ENCODE data around the gene DDOST. TPM values are rescaled to one million over a fixed set of nuclear protein-coding genes. Genes with fewer than 3 reads are reported as not detected.
A peak's percentile ranks its signal among the peaks of the same experiment; 100 is the strongest.

Gene DDOST
- total and polyA plus RNA-seq, 8 donors = 189 to 246 (median 202) TPM

- H3K9me3 ChIP-seq = no peaks in the 10 kb centered on the region
- TF ChIP-seq CTCF (IDR thresholded peaks at IDR 0.05) = no peak
- no peak for ATAC-seq
- no peaks in the 10 kb centered on the region for H3K36me3 ChIP-seq
- H3K27ac ChIP-seq = no peak overlapping the region
- H3K4me1 ChIP-seq = peaks cover 3 to 16% of the 10 kb centered on the region in 2 donors
- intact Hi-C loops (cut with DNase I) = loop anchor here in 1 of 2 donors (5.0 kb wide), 1 partner anchor 504 kb away; no protein-coding TSS in a partner anchor
- H3K4me3 ChIP-seq = no peak overlapping the region
- H3K27me3 ChIP-seq = no peaks in the 10 kb centered on the region
- DNase-seq = no peak
Observed at GRCh38 chr1:20693623-20694022, 32.5 kb upstream of the DDOST start.

- no peak overlapping the region for H3K4me3 ChIP-seq
- peaks cover 3 to 10% of the 10 kb centered on the region in 2 donors for H3K4me1 ChIP-seq
- DNase-seq = no peak
- intact Hi-C loops (cut with DNase I) = loop anchor here in 1 of 2 donors (5.0 kb wide), 1 partner anchor 505 kb away; no protein-coding TSS in a partner anchor
- no peak for TF ChIP-seq CTCF (IDR thresholded peaks at IDR 0.05)
- H3K27me3 ChIP-seq = no peaks in the 10 kb centered on the region
- H3K36me3 ChIP-seq = no peaks in the 10 kb centered on the region
- no peaks in the 10 kb centered on the region for H3K9me3 ChIP-seq
- no peak overlapping the region for H3K27ac ChIP-seq
- no peak for ATAC-seq
Observed at GRCh38 chr1:20691872-20692271, 30.7 kb upstream of the DDOST start.

- ATAC-seq (no peak), DNase-seq (no peak)
- no peaks in the 10 kb centered on the region for H3K9me3 ChIP-seq
- H3K27me3 ChIP-seq = no peaks in the 10 kb centered on the region
- H3K27ac ChIP-seq = no peak overlapping the region
- no peak overlapping the region for H3K4me3 ChIP-seq
- no peaks in the 10 kb centered on the region for H3K4me1 ChIP-seq
- intact Hi-C loops (cut with DNase I) = loop anchor here in 1 of 2 donors (5.0 kb wide), 1 partner anchor 508 kb away; no protein-coding TSS in a partner anchor
- TF ChIP-seq CTCF (IDR thresholded peaks at IDR 0.05) = no peak
- H3K36me3 ChIP-seq = no peaks in the 10 kb centered on the region
Observed at GRCh38 chr1:20689645-20690056, 28.5 kb upstream of the DDOST start.

- H3K27ac ChIP-seq = no peak overlapping the region
- no peak overlapping the region for H3K4me3 ChIP-seq
- peaks cover 0 to 6% of the 10 kb centered on the region in 2 donors for H3K4me1 ChIP-seq
- no peaks in the 10 kb centered on the region for H3K9me3 ChIP-seq
- no peaks in the 10 kb centered on the region for H3K36me3 ChIP-seq
- intact Hi-C loops (cut with DNase I) = no loop called here
- DNase-seq = no peak
- no peak for ATAC-seq
- no peak for TF ChIP-seq CTCF (IDR thresholded peaks at IDR 0.05)
- no peaks in the 10 kb centered on the region for H3K27me3 ChIP-seq
Observed at GRCh38 chr1:20686883-20687725, 25.9 kb upstream of the DDOST start.

DNA sequence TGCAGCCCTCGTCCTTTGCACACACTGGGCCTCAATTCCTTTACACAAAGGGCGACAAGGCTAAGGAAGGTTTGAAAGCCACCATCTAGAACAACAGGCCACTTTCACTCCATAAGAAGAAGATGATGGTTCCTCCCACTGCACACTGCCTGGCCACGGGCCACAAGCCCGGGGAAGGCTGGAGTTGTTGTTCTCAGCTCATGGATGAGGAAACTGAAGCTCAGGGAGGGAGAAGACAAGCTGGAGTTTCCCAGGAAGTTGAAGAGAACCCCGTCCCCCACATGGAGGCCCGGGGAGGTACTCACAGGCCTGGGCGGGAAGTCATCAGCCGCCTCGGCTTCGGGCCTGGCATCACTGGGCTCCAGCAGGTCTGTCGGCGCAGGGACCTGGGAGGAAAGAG lies 24.6 kb upstream of the DDOST start:
- Histone ChIP-seq H3K4me3 (no peak overlapping the region), H3K4me1 (peaks cover 0 to 6% of the 10 kb centered on the region in 2 donors), H3K9me3 (no peaks in the 10 kb centered on the region), H3K27ac (peak overlapping the region; percentile 75 to 80), H3K36me3 (no peaks in the 10 kb centered on the region), H3K27me3 (no peaks in the 10 kb centered on the region)
- DNase-seq (no peak), ATAC-seq (no peak)
- intact Hi-C loops (cut with DNase I) = no loop called here
- no peak for TF ChIP-seq CTCF (IDR thresholded peaks at IDR 0.05)
